GM12875 (cell line): Measurements from ENCODE around the gene MCRIP1.
"Not testable (repeated sequence)": the region's sequence is repeated elsewhere in the genome, so short reads cannot be mapped to it uniquely, and the experiment has no call there.

Source experiments
- H3K4me3 ChIP-seq: one replicate; pipeline ENCODE4 v1.5.1; 2011; ENCODE audit warnings: low read depth, low read length, control low read depth
- CTCF ChIP-seq: IDR thresholded peaks from 2 replicates; pipeline ENCODE4 v1.5.1; 2011; ENCODE audit warnings: low read depth, mild to moderate bottlenecking, control low read depth, inconsistent platforms, low read length, moderate library complexity, borderline replicate concordance; ENCODE audit not compliant: insufficient read depth

The MCRIP1 gene

GRCh38 chr17:81843713-81844326, 10.7 kb upstream of the MCRIP1 start:
- TF ChIP-seq CTCF: no peak
- no peak overlapping the region for H3K4me3 ChIP-seq

- TF ChIP-seq CTCF: no peak
- H3K4me3 ChIP-seq: no peak overlapping the region
Observed at GRCh38 chr17:81842725-81843504, 9.8 kb upstream of the MCRIP1 start.

- H3K4me3 ChIP-seq: no peak overlapping the region
- no peak for TF ChIP-seq CTCF
Observed at GRCh38 chr17:81842378-81842724, 9.3 kb upstream of the MCRIP1 start.

GRCh38 chr17:81841866-81842265, 8.8 kb upstream of the MCRIP1 start:
- no peak overlapping the region for H3K4me3 ChIP-seq
- TF ChIP-seq CTCF: no peak

GRCh38 chr17:81840826-81841778, 8.0 kb upstream of the MCRIP1 start:
- no peak overlapping the region for H3K4me3 ChIP-seq
- TF ChIP-seq CTCF: no peak

GRCh38 chr17:81840059-81840458, 7.0 kb upstream of the MCRIP1 start:
- H3K4me3 ChIP-seq: not testable (repeated sequence)

- no peak overlapping the region for H3K4me3 ChIP-seq
- no peak for TF ChIP-seq CTCF
Observed at GRCh38 chr17:81839301-81839700, 6.2 kb upstream of the MCRIP1 start.
